LNCAP (cell line): Measurements from ENCODE around the gene RNF26.

ENCODE experiments used
- TF ChIP-seq, protein P1 (sequence below): fragments of 450-650 bp; IDR thresholded peaks from 2 replicates; pipeline ENCODE4 v1.5.1; 2017; ENCODE audit warnings: mild to moderate bottlenecking

Gene RNF26

GRCh38 chr11:119307974-119308373 is 26.4 kb upstream of the RNF26 start:
- TF ChIP-seq, protein P1, sequence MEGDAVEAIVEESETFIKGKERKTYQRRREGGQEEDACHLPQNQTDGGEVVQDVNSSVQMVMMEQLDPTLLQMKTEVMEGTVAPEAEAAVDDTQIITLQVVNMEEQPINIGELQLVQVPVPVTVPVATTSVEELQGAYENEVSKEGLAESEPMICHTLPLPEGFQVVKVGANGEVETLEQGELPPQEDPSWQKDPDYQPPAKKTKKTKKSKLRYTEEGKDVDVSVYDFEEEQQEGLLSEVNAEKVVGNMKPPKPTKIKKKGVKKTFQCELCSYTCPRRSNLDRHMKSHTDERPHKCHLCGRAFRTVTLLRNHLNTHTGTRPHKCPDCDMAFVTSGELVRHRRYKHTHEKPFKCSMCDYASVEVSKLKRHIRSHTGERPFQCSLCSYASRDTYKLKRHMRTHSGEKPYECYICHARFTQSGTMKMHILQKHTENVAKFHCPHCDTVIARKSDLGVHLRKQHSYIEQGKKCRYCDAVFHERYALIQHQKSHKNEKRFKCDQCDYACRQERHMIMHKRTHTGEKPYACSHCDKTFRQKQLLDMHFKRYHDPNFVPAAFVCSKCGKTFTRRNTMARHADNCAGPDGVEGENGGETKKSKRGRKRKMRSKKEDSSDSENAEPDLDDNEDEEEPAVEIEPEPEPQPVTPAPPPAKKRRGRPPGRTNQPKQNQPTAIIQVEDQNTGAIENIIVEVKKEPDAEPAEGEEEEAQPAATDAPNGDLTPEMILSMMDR: no peak

DNA sequence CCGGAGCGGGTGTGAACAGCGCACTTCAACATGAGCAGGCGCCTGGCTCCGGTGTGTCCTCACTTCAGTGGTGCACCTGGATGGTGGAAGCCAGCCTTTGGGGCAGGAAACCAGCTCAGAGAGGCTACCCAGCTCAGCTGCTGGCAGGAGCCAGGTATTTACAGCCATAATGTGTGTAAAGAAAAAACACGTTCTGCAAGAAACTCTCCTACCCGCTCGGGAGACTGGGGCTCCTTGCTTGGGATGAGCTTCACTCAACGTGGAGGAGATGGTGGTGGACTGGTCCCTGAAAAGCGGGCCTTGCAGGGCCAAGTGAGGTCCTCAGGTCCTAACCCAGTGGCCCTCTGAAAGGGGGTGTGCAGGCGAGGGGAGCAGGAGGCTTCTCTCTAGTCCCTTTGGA is 24.9 kb upstream of the RNF26 start:
- TF ChIP-seq, protein P1: no peak

DNA sequence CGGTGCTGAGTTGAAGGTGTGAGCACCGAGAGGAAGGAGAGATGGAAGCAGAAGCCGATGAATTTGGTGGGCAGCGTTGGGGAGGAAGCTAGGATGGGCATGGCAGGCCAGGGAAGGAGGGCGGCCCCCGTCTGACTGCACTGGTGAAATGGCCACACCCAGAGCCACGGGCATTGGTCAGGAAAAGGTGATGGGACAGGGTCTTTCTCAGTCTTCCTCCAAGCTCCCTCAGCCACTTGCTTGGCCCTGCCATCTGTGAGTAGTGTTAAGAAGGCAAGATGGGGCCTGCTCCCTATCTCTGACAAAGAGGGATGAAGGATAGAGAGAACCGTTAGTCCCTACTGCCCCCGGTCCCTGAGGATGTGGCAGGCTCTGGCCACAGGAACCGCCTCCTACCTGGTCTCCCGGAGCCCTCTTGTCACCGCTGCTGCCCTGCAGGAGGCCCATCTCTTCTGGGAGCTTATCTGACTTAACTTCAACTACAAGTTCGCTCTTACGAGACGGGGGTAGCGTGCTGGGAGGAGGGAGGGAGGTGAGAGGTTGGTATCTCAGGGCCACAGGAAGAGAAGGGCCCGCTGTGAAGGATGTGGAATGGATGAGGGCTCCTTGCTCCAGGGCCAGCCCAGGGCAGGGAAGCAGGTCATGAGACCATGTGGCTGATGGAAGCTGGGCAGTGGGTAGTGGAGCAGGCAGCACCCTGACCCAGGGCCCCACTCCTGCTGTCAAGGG is 24.2 kb upstream of the RNF26 start:
- TF ChIP-seq, protein P1: no peak

DNA sequence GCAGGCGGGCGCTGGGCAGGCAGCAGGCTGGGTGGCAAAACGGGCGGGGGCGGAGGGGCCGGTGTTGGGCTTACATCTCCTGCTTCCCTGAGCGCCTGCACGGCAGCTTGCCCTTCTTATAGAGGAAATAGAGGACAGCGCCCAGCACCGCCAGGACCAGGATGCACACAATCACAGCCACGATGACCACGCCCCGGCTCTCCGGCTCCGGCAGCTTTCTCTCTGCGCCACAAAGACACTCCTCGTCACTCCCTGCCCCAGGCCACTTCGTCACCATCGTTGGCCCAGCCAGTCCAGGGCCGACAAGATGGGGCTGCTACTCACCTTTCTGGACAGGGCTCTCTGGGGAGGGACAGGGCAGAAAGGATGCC is 23.7 kb upstream of the RNF26 start:
- TF ChIP-seq, protein P1: no peak

DNA sequence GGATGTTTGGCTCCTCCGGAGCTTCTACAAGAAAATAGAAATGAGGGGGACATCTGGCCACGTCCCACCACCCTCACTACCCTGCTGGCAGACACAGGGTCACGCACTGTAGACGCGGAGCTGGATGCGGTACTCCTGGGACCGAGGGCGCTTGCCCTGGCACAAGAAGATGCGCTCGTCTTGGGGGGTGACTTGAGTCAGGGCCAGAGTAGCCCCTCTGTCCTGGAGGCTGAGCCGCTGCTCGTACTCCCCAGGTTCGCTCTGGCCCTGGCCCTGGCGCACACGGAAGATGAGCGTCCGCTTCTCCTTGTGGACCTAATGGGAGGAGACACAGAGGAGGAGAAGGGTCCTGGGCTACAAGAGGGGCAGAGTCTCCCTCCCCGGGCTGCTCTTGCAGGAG is 19.6 kb upstream of the RNF26 start:
- TF ChIP-seq, protein P1: no peak

DNA sequence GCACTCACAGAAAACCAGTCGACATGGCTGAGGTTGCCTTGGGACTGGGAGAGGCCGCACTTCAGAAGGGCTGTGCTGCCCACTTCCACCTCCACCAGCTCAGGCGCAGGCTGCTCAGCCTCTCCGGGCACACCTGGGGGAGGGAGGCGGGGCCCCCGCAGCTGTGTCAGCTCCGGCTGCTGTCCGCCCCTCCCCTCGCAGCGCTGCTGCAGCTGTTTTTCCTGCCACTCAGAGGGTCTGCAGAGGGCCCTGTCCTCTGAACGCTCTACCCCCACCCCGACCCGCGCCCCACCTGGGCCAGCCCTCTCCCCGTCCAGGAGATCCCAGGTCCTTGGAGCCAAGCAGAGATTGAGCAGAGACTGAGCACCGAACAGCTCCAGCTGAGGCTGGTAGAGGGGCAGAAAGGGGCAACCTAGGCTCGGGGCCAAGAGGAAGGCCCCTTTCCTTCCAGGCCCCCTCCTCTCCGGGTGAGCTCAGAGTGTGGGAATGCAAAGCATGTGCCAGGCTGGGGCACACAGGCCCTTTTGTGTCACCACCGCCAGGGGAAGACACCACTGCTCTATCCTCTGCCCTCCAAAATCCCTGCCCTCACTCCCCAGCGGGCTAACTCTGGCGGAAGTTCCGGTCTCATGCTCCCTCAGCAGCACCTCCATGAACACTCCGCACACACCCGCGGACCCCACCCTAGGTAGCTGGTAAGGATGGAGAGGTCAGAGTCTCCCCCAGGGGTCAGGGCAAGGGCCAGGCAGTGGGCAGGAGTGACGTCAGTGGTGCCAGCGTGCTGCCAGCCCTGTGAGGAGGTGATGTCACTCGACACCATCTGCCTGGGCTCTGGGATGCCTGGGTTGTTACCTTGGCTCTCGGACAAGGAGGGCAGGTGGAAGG is 19.0 kb upstream of the RNF26 start:
- TF ChIP-seq, protein P1: no peak

GRCh38 chr11:119316016-119316728 is 18.2 kb upstream of the RNF26 start:
- TF ChIP-seq, protein P1: no peak
